Spinal cord (tissue), 10 donors: ENCODE results near the gene APLNR. TPM values are rescaled to one million over a fixed set of nuclear protein-coding genes. Genes with fewer than 3 reads are reported as not detected.
"Not testable (repeated sequence)": the region's sequence is repeated elsewhere in the genome, so short reads cannot be mapped to it uniquely, and the experiment has no call there.

Experiments used
- DNase-seq, 6 donors: peaks; one replicate each; pipeline versions ENCODE4 v3.0.0 to v3.0.0-alpha.2; 2013 to 2015; ENCODE audit warnings: low spot score in 6 of 6, low read depth in 4 of 6
- H3K27ac ChIP-seq: one replicate; pipeline ENCODE4 v1.5.1; 2013; ENCODE audit warnings: low read depth, low read length, control low read depth
- H3K27me3 ChIP-seq: one replicate; pipeline ENCODE4 v1.6.1; 2013; ENCODE audit warnings: low read length; ENCODE audit not compliant: control insufficient read depth, insufficient read depth
- H3K36me3 ChIP-seq: one replicate; pipeline ENCODE4 v1.6.1; 2013; ENCODE audit warnings: low read length; ENCODE audit not compliant: control insufficient read depth, insufficient read depth
- H3K4me1 ChIP-seq: one replicate; pipeline ENCODE4 v1.6.1; 2013; ENCODE audit warnings: low read length; ENCODE audit not compliant: control insufficient read depth, insufficient read depth
- H3K4me3 ChIP-seq: one replicate; pipeline ENCODE4 v1.5.1; 2013; ENCODE audit warnings: low read depth, low read length, control low read depth
- H3K9me3 ChIP-seq: one replicate; pipeline ENCODE4 v1.6.1; 2013; ENCODE audit warnings: low read length; ENCODE audit not compliant: control insufficient read depth, insufficient read depth
- WGBS: methylation state at CpG from one replicate; pipeline ENCODE4 v1.1.5; 2013; ENCODE audit warnings: missing lambda C conversion rate; ENCODE audit not compliant: insufficient coverage; 5-methylcytosine and 5-hydroxymethylcytosine counted together
- long read RNA-seq, 4 donors: transcript quantifications; one replicate each; lab custom pipeline, GENCODE V29; 2026
- polyA plus RNA-seq, 2 donors: library from polyadenylated mRNA; unstranded; fragments of 120-200 nt; gene quantifications; one replicate each; pipeline ENCODE4 v1.2.1, GENCODE V29; 2013; ENCODE audit not compliant: insufficient read length in 2 of 2
- total RNA-seq, 2 donors: library from RNA; depleted of rRNA in 1 of 2; stranded (reverse); fragments of 120-200 nt in 1 of 2; fragments of >200 nt in 1 of 2; gene quantifications; one replicate each; pipeline versions ENCODE4 v1.2.3 to v1.2.4, GENCODE V29; 2013 to 2014
- donor health status: healthy.

APLNR gene
- total RNA-seq (10 to 100 TPM; 47.5 to 48.0 TPM), polyA plus RNA-seq (10 to 100 TPM; 51.8 to 71.1 TPM)
- long read RNA-seq, donor 1, transcript APLNR-202 (1 exons, 3,609 nt), result major isoform, 54 of 55 reads
- long read RNA-seq, donor 1, partial matches to known transcripts, result 0 of 55 reads
- long read RNA-seq, donor 1, other reads (novel, unspliced or antisense), result 0 of 55 reads
- long read RNA-seq, donor 2, transcript APLNR-202 (1 exons, 3,609 nt), result major isoform, 15 of 15 reads
- long read RNA-seq, donor 2, partial matches to known transcripts, result 0 of 15 reads
- long read RNA-seq, donor 2, other reads (novel, unspliced or antisense), result 0 of 15 reads
- long read RNA-seq, donor 3, transcript APLNR-202 (1 exons, 3,609 nt), result major isoform, 63 of 63 reads
- long read RNA-seq, donor 3, partial matches to known transcripts, result 0 of 63 reads
- long read RNA-seq, donor 3, other reads (novel, unspliced or antisense), result 0 of 63 reads
- long read RNA-seq, donor 4, transcript APLNR-202 (1 exons, 3,609 nt), result major isoform, 207 of 211 reads
- long read RNA-seq, donor 4, partial matches to known transcripts, result 0 of 211 reads
- long read RNA-seq, donor 4, other reads (novel, unspliced or antisense), result 0 of 211 reads

GRCh38 chr11:57237204-57237681 lies at the start of gene APLNR:
Gene APLNR, minus strand, starts transcription at chr11:57237250. Its CDS starts 246 bp downstream, at chr11:57237004.
- 27% methylated on average over 6 of the region's 6 CpGs for WGBS
- DNase-seq, result peak in 1 of 6 donors; percentile 45
- peaks cover 3% of the 10 kb centered on the region for H3K36me3 ChIP-seq
- peaks cover 48% of the 10 kb centered on the region for H3K4me1 ChIP-seq
- H3K27me3 ChIP-seq, result no peaks in the 10 kb centered on the region
- peak within 1 kb of the TSS; percentile 28 for H3K4me3 ChIP-seq
- peak within 1 kb of the TSS; percentile 33 for H3K27ac ChIP-seq
- H3K9me3 ChIP-seq, result no peaks in the 10 kb centered on the region

- no peaks in the 10 kb centered on the region for H3K36me3 ChIP-seq
- no peak for DNase-seq
Observed at GRCh38 chr11:57283231-57283990, 46.4 kb upstream of the APLNR start.

DNA sequence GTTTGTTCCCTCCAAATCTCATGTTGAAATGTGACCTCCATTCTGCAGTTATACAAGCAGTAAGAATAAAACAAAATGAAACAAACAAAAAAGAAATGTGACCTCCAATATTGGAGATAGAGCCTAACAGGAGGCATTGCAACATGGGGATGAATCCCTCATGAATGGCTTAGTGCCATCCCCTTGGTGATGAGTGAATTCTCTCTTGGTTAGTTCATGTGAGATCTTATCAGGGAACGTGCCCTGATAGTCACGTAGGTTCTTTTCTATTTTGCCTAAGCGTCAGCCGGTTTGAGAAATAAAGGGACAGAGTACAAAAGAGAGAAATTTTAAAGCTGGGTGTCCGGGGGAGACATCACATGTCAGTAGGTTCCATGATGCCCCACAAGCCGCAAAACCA lies 44.5 kb upstream of the APLNR start:
- DNase-seq, H3K36me3 ChIP-seq, H3K4me3 ChIP-seq, H3K27me3 ChIP-seq, H3K4me1 ChIP-seq, H3K27ac ChIP-seq, H3K9me3 ChIP-seq: not testable (repeated sequence)
- 100% methylated on average over 2 of the region's 6 CpGs for WGBS

More at GRCh38 chr11:57283231-57283990, 46.4 kb upstream of the APLNR start:
- Histone ChIP-seq H3K4me1 (no peaks in the 10 kb centered on the region), H3K4me3 (no peak overlapping the region), H3K27me3 (no peaks in the 10 kb centered on the region), H3K27ac (no peak overlapping the region), H3K9me3 (no peaks in the 10 kb centered on the region)
- 95% methylated on average over 2 of the region's 2 CpGs for WGBS

DNA sequence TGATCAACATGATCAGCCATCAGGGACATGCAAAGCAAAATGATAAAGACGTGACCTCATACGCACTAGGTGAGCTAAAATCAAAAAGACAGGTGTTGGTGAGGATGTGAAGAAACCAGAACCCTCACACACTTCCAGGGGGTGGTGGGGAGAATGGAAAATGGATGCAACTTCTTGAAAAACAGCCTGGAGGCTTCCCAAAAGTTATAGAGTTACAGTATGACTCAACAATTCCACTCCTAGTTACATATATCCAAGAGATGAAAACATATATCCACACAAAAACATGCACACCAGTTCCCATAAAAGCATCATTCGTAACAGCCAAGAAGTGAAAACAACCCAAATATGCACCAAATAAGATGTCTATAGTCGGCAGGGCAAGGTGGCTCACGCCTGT lies 42.1 kb upstream of the APLNR start:
- Histone ChIP-seq H3K27ac (no peak overlapping the region), H3K36me3 (no peaks in the 10 kb centered on the region), H3K27me3 (no peaks in the 10 kb centered on the region), H3K4me1 (peaks cover 5% of the 10 kb centered on the region), H3K4me3 (no peak overlapping the region), H3K9me3 (no peaks in the 10 kb centered on the region)
- DNase-seq, result no peak
- WGBS, result 96% methylated on average over 3 of the region's 5 CpGs

- H3K27me3 ChIP-seq, result no peaks in the 10 kb centered on the region
- no peak overlapping the region for H3K27ac ChIP-seq
- peaks cover 5% of the 10 kb centered on the region for H3K4me1 ChIP-seq
- DNase-seq, result no peak
- H3K4me3 ChIP-seq, result no peak overlapping the region
- WGBS, result 90% methylated on average over 2 of the region's 7 CpGs
- no peaks in the 10 kb centered on the region for H3K36me3 ChIP-seq
- no peaks in the 10 kb centered on the region for H3K9me3 ChIP-seq
Observed at GRCh38 chr11:57278721-57279095, 41.7 kb upstream of the APLNR start.

- DNase-seq, result peak; percentile 43 to 94 (median 54)
- Histone ChIP-seq H3K4me1 (peaks cover 5% of the 10 kb centered on the region), H3K27ac (no peak overlapping the region), H3K4me3 (no peak overlapping the region), H3K36me3 (no peaks in the 10 kb centered on the region), H3K27me3 (no peaks in the 10 kb centered on the region), H3K9me3 (peaks cover 2% of the 10 kb centered on the region)
- under 1% methylated on average over 8 of the region's 14 CpGs for WGBS
Observed at GRCh38 chr11:57277845-57278720, 41.0 kb upstream of the APLNR start.

DNA sequence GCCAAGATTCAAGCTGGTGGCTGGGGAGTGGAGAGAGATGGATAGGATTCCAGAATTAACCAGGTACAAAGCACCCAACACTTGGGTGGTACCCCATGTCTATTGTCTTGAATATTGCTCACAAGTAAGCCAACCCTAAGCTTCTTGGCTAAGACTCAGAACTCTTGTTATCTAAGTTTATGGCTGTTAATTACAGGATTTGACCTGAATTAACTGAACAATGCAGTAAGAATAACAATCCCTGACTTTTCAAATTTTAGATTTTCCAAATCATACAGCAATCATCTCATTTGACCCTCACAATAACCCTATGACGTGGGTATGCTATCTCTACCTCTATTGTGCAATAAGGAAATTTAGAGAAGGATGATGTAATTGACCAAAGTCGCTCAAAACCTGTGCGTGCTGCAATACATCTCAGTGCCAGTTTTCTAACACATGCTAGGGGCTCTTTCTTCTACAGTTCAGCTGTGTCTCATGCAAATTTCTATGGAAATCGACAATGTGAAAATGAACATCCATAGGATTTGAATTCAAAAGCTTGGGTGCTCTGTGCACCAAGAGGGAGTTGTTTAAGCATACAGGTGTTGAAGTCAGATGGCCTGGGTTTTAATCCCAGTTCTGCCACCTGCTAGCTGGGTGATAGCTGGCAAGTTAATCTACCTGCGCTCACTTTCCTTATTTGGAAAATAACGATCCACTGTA lies 40.1 kb upstream of the APLNR start:
- Histone ChIP-seq H3K4me3 (no peak overlapping the region), H3K36me3 (no peaks in the 10 kb centered on the region), H3K27me3 (no peaks in the 10 kb centered on the region), H3K4me1 (peaks cover 5% of the 10 kb centered on the region), H3K9me3 (peaks cover 2% of the 10 kb centered on the region), H3K27ac (no peak overlapping the region)
- peak in 1 of 6 donors; percentile 60 for DNase-seq
- 82% methylated on average over 3 of the region's 6 CpGs for WGBS

DNA sequence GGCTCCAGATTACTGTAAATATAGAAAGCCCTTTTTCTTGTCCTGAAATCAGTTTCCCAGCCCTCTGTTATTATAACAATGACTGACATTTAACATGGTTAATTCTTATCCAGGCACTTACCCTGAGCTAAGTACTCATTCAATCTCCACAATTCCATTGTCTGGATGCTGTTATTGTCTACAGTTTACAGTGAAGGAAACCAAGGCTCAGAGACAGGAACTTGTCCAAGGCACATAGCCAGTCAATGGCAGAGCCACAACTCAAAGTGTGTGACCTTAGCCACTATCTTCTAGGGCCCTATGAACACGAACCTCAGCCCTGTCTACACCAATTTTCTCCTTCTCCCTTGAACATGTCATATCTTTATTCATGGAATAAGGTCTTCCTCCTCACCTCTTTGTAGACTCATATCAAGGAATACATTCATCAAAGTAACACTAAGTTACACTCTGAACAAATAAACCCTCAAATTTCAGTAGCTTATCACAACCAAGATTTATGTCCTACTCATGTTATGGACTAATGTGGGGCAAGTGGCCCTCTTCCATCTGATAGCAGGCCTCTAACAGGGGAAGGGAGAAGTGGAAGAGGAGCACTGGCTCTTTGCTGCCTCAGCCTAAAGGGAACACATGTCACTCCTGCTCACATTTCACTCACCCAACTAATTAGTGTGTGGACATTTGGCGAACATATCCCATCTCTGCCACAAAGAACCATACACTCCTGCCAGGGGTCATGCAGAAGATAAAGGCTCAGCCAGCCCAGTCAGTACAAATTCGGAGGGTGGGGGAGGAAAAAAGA lies 39.3 kb upstream of the APLNR start:
- Histone ChIP-seq H3K4me3 (no peak overlapping the region), H3K36me3 (no peaks in the 10 kb centered on the region), H3K27ac (no peak overlapping the region), H3K27me3 (no peaks in the 10 kb centered on the region), H3K9me3 (peaks cover 2% of the 10 kb centered on the region), H3K4me1 (peaks cover 5% of the 10 kb centered on the region)
- peak in 1 of 6 donors; percentile 7 for DNase-seq
- WGBS, result 92% methylated on average over 1 of the region's 3 CpGs
